Stomach (tissue), 4 donors: ENCODE measurements around the gene PRDM8.

Experiments used
- POLR2A ChIP-seq, 4 donors: fragments of 450-650 bp; IDR thresholded peaks; one replicate each; pipeline ENCODE4 v1.6.1; 2016; ENCODE audit warnings: antibody characterized with exemption in 4 of 4, control low read depth in 2 of 4, mild to moderate bottlenecking in 1 of 4, moderate library complexity in 1 of 4
- POLR2AphosphoS5 ChIP-seq, 3 donors: sonication (generic); formaldehyde crosslinking; IDR thresholded peaks; one replicate each; pipeline ENCODE4 v1.6.1; 2016; ENCODE audit warnings: antibody characterized with exemption in 3 of 3
- TF ChIP-seq, protein P1 (sequence below), 7 experiments: fragments of 450-650 bp in 4 of 7; fragments of 200-600 bp in 3 of 7; sonication (generic) in 3 of 7; IDR thresholded peaks; one replicate each; pipeline ENCODE4 v1.5.1; 2016 to 2019; ENCODE audit warnings: antibody characterized with exemption in 7 of 7, control low read depth in 2 of 7, mild to moderate bottlenecking in 1 of 7

DNA sequence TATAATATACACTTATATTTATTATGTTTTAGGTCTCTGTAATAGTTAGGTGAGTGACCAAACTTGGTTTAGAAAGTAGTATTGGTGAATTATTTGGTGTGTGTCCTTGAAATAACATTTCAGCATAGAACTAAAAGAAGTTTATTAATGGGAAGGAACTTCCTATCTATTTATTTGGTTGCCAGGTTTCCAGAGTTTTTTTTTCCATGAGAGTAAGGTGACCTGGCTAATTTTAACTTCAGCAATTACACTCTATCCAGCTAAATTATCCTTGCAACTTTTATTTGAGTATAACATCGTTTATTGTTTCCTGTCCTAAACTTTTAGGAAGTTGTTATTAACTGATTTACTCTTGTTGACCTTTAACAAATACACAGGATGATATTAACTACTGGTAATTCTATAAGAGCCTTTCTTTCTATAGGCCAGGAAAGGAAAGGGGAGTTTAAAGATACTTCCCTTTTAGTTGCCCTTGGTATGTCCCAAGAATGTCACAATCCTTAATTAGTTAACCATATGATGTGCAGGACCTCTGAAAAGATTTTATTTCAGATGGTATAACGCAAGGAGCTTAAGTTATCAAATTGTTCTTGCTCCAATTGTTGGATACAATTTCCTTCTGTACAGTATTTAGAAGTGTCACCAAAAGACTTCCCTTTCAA is 18.9 kb downstream of the PRDM8 start:
- TF ChIP-seq, protein P1, sequence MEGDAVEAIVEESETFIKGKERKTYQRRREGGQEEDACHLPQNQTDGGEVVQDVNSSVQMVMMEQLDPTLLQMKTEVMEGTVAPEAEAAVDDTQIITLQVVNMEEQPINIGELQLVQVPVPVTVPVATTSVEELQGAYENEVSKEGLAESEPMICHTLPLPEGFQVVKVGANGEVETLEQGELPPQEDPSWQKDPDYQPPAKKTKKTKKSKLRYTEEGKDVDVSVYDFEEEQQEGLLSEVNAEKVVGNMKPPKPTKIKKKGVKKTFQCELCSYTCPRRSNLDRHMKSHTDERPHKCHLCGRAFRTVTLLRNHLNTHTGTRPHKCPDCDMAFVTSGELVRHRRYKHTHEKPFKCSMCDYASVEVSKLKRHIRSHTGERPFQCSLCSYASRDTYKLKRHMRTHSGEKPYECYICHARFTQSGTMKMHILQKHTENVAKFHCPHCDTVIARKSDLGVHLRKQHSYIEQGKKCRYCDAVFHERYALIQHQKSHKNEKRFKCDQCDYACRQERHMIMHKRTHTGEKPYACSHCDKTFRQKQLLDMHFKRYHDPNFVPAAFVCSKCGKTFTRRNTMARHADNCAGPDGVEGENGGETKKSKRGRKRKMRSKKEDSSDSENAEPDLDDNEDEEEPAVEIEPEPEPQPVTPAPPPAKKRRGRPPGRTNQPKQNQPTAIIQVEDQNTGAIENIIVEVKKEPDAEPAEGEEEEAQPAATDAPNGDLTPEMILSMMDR (IDR thresholded peaks at IDR 0.05): no peak
- TF ChIP-seq POLR2A (IDR thresholded peaks at IDR 0.05) (no peak), POLR2AphosphoS5 (IDR thresholded peaks at IDR 0.05) (no peak)
